Fibroblast of skin of left biceps (primary cell): ENCODE data around the gene TLCD2.
"Not testable (repeated sequence)": the region's sequence is repeated elsewhere in the genome, so short reads cannot be mapped to it uniquely, and the experiment has no call there.

Experiments
- DNase-seq, 2 experiments: peaks; one replicate each; pipeline ENCODE4 v3.0.0-alpha.2; 2013; ENCODE audit warnings: low read depth in 2 of 2

The TLCD2 gene

GRCh38 chr17:1718362-1719165 is 8.4 kb upstream of the TLCD2 start:
- DNase-seq, result no peak

- DNase-seq, result peak; percentile 97
These were observed 6.9 kb upstream of the TLCD2 start for GRCh38 chr17:1716912-1717695.

- peak; percentile 100 for DNase-seq
These were observed 6.1 kb upstream of the TLCD2 start for GRCh38 chr17:1716076-1716911.

GRCh38 chr17:1715803-1716075 is 5.6 kb upstream of the TLCD2 start:
- DNase-seq, result no peak

GRCh38 chr17:1714980-1715802 is 5.0 kb upstream of the TLCD2 start:
- peak; percentile 62 to 63 for DNase-seq

GRCh38 chr17:1714427-1714979 is 4.3 kb upstream of the TLCD2 start:
- peak; percentile 96 to 97 for DNase-seq

GRCh38 chr17:1713878-1714426 is 3.8 kb upstream of the TLCD2 start:
- DNase-seq, result no peak

- no peak for DNase-seq
These were observed 3.1 kb upstream of the TLCD2 start for GRCh38 chr17:1713160-1713877.

- no peak for DNase-seq
These were observed 2.1 kb upstream of the TLCD2 start for GRCh38 chr17:1712271-1712670.

GRCh38 chr17:1711804-1712203 is 1.6 kb upstream of the TLCD2 start:
- no peak for DNase-seq

GRCh38 chr17:1710807-1711553 is 803 bp upstream of the TLCD2 start:
- no peak for DNase-seq

GRCh38 chr17:1709403-1709951 is 700 bp downstream of the TLCD2 start:
- no peak for DNase-seq

- DNase-seq, result not testable (repeated sequence)
These were observed 1.3 kb downstream of the TLCD2 start for GRCh38 chr17:1708791-1709346.

- no peak for DNase-seq
These were observed 3.1 kb downstream of the TLCD2 start for GRCh38 chr17:1707107-1707506.

GRCh38 chr17:1705004-1705403 is 5.2 kb downstream of the TLCD2 start:
- no peak for DNase-seq

- no peak for DNase-seq
These were observed 7.1 kb downstream of the TLCD2 start for GRCh38 chr17:1703063-1703462.

GRCh38 chr17:1699891-1700290 is 10.3 kb downstream of the TLCD2 start:
- not testable (repeated sequence) for DNase-seq

- DNase-seq, result no peak
These were observed 12.5 kb downstream of the TLCD2 start for GRCh38 chr17:1697681-1698080.

- DNase-seq, result no peak
These were observed 14.8 kb downstream of the TLCD2 start for GRCh38 chr17:1695365-1695764.
